GM12878 (cell line): ENCODE measurements around the gene PRADC1. TPM values are rescaled to one million over a fixed set of nuclear protein-coding genes. Genes with fewer than 3 reads are reported as not detected.

Experiments used
- ATAC-seq: fragments of 200-7000 bp; cut with Tn5 transposase; 3 replicates; pipeline ENCODE4 v1.9.1; 2020; ENCODE audit warnings: mild to moderate bottlenecking, moderate library complexity
- BruUV-seq: library from RNA; stranded (reverse); fragments of 400-500 nt; replicated peaks from 2 replicates; lab custom pipeline; 2021; lab: Mats Ljungman, UMichigan
- CTCF ChIA-PET: fragments of 300-600 bp; sonication (Branson Sonifier 250); formaldehyde crosslinking; extraction: SDS; loops from one replicate; lab custom pipeline; 2021; ENCODE audit warnings: inconsistent platforms; lab: Yijun Ruan, JAX
- POLR2A ChIA-PET: fragments of 350-600 bp; formaldehyde crosslinking; extraction: SDS; loops from one replicate; lab custom pipeline; 2021; ENCODE audit warnings: inconsistent platforms; lab: Charles Lee
- RAD21 ChIA-PET: fragments of 300-600 bp; sonication (Branson Sonifier 250); formaldehyde crosslinking; loops from one replicate; lab custom pipeline; 2023; ENCODE audit warnings: antibody characterized with exemption; ENCODE audit not compliant: unreplicated experiment; lab: Charles Lee
- SMC1A ChIA-PET: fragments of 300-600 bp; sonication (Branson Sonifier 250); formaldehyde crosslinking; loops from one replicate; lab custom pipeline; 2023; ENCODE audit not compliant: unreplicated experiment, uncharacterized antibody; lab: Charles Lee
- DNase-seq: peaks from one replicate; pipeline ENCODE4 v3.0.0-alpha.2; 2011; ENCODE audit warnings: low read depth, low spot score
- FAIRE-seq: peaks from 3 replicates; lab custom pipeline; 2011; peaks lifted over from hg19 to GRCh38; lab: Jason Lieb, UNC
- H2AFZ ChIP-seq: 2 replicates; pipeline ENCODE4 v1.6.0; 2011; ENCODE audit warnings: low read depth, low read length, control low read depth; ENCODE audit not compliant: control insufficient read depth
- H3K27ac ChIP-seq: 2 replicates; pipeline ENCODE4 v1.5.1; 2011; ENCODE audit warnings: control low read depth; ENCODE audit not compliant: control insufficient read depth, insufficient read depth
- H3K27me3 ChIP-seq, 2 experiments: replicated peaks in 1 of 2; 2 replicates each; pipeline versions ENCODE4 v1.6.0 to v1.6.1; 2011; ENCODE audit warnings: low read length in 1 of 2; ENCODE audit not compliant: control insufficient read depth in 2 of 2, insufficient read depth in 2 of 2
- H3K36me3 ChIP-seq, 2 experiments: 2 replicates each; pipeline ENCODE4 v1.5.1; 2011; ENCODE audit warnings: low read length in 1 of 2; ENCODE audit not compliant: control insufficient read depth in 2 of 2, insufficient read depth in 2 of 2
- H3K4me1 ChIP-seq: 2 replicates; pipeline ENCODE4 v1.6.1; 2011; ENCODE audit warnings: mild to moderate bottlenecking, low read length, moderate library complexity, mixed read lengths; ENCODE audit not compliant: control insufficient read depth, insufficient read depth
- H3K4me2 ChIP-seq: 2 replicates; pipeline ENCODE4 v1.6.0; 2011; ENCODE audit warnings: control low read depth; ENCODE audit not compliant: control insufficient read depth, insufficient read depth
- H3K4me3 ChIP-seq: fragments of 200-600 bp; sonication (generic); 2 replicates; pipeline ENCODE4 v1.5.1; 2016
- H3K79me2 ChIP-seq: 2 replicates; pipeline ENCODE4 v1.6.0; 2011; ENCODE audit warnings: low read length; ENCODE audit not compliant: control insufficient read depth, insufficient read depth
- H3K9ac ChIP-seq: 2 replicates; pipeline ENCODE4 v1.8.0; 2011; ENCODE audit warnings: low read length, control low read depth, mixed read lengths; ENCODE audit not compliant: control insufficient read depth, insufficient read depth
- H3K9me3 ChIP-seq: replicated peaks from 3 replicates; pipeline ENCODE4 v1.5.1; 2011; ENCODE audit warnings: mild to moderate bottlenecking, low read length; ENCODE audit not compliant: control insufficient read depth, insufficient read depth
- H4K20me1 ChIP-seq: 2 replicates; pipeline ENCODE4 v1.6.0; 2011; ENCODE audit not compliant: control insufficient read depth, insufficient read depth
- CHD2 ChIP-seq: IDR thresholded peaks from 2 replicates; pipeline ENCODE4 v1.6.1; 2011; ENCODE audit warnings: low read depth, low read length, improper control_type of control experiment, borderline replicate concordance
- FOXM1 ChIP-seq: IDR thresholded peaks from 2 replicates; pipeline ENCODE4 v1.6.1; 2012; ENCODE audit warnings: low read depth, mild to moderate bottlenecking, inconsistent platforms, low read length, moderate library complexity
- IKZF1 ChIP-seq: fragments of 450-650 bp; conservative IDR thresholded peaks from 2 replicates; pipeline ENCODE4 v1.6.1; 2017; ENCODE audit warnings: antibody characterized with exemption, mild to moderate bottlenecking
- IRF5 ChIP-seq: fragments of 450-650 bp; IDR thresholded peaks from 2 replicates; pipeline ENCODE4 v1.6.1; 2017; ENCODE audit warnings: borderline replicate concordance
- MTA2 ChIP-seq: fragments of 450-650 bp; IDR thresholded peaks from 2 replicates; pipeline ENCODE4 v1.6.1; 2016; ENCODE audit warnings: low read depth, mild to moderate bottlenecking, moderate library complexity
- MTA3 ChIP-seq: IDR thresholded peaks from 2 replicates; pipeline ENCODE4 v1.6.1; 2012; ENCODE audit warnings: low read length, inconsistent platforms, borderline replicate concordance
- NBN ChIP-seq: fragments of 450-650 bp; IDR thresholded peaks from 2 replicates; pipeline ENCODE4 v1.6.1; 2016
- PBX3 ChIP-seq: IDR thresholded peaks from 2 replicates; pipeline ENCODE4 v1.6.1; 2011; ENCODE audit warnings: mild to moderate bottlenecking, low read depth, low read length, moderate library complexity; ENCODE audit not compliant: insufficient replicate concordance
- POLR2AphosphoS5 ChIP-seq: IDR thresholded peaks from 2 replicates; pipeline ENCODE4 v1.6.1; 2011; ENCODE audit warnings: mild to moderate bottlenecking, low read length, inconsistent platforms
- SMAD5 ChIP-seq: IDR thresholded peaks from 2 replicates; pipeline ENCODE4 v1.6.1; 2016; ENCODE audit warnings: antibody characterized with exemption, low read depth
- SRF ChIP-seq, 2 experiments: IDR thresholded peaks; 2 replicates each; pipeline ENCODE4 v1.6.1; 2011; ENCODE audit warnings: low read depth in 2 of 2, low read length in 2 of 2, mild to moderate bottlenecking in 1 of 2, moderate library complexity in 1 of 2
- STAT3 ChIP-seq: IDR thresholded peaks from 2 replicates; pipeline ENCODE4 v1.6.1; 2011; ENCODE audit warnings: low read depth, low read length, improper control_type of control experiment
- TARDBP ChIP-seq: IDR thresholded peaks from 2 replicates; pipeline ENCODE4 v1.6.1; 2016; ENCODE audit warnings: borderline replicate concordance
- TCF7 ChIP-seq: IDR thresholded peaks from 2 replicates; pipeline ENCODE4 v1.6.1; 2014; ENCODE audit warnings: antibody characterized with exemption, borderline replicate concordance
- WGBS: methylation state at CpG from one replicate; pipeline ENCODE4 v1.1.6; 2016; ENCODE audit warnings: low lambda C conversion rate; ENCODE audit not compliant: insufficient replicate concordance, insufficient coverage; ENCODE audit errors: missing lambda C conversion rate; 5-methylcytosine and 5-hydroxymethylcytosine counted together
- in situ Hi-C: fragments of 300-500 bp; cut with MboI; formaldehyde crosslinking; loops from 9 replicates; pipeline ENCODE4 v1.14.3; 2018; ENCODE audit warnings: mixed read lengths
- intact Hi-C: fragments of 100-400 bp; cut with micrococcal nuclease; formaldehyde crosslinking; loops from one replicate; pipeline ENCODE4 v1.14.2; 2022; ENCODE audit not compliant: unreplicated experiment
- polyA plus RNA-seq, 11 experiments: library from polyadenylated mRNA; depleted of rRNA in 4 of 11; unstranded in 6 of 11; stranded (reverse) in 5 of 11; fragments of >200 nt; fragmentation: Nextera tagmentation in 4 of 11; fragmentation: Illumina TruSeq in 1 of 11; extraction: Ambion mirVana in 4 of 11; extraction: Trizol in 1 of 11; gene quantifications; 1 replicate in 1 of 11; 2 replicates in 10 of 11; pipeline versions ENCODE4 v1.2.1 to v1.2.3, GENCODE V29; 2011 to 2016; ENCODE audit warnings: inconsistent platforms in 2 of 11, missing spikeins in 2 of 11, low read depth in 1 of 11
- total RNA-seq, 4 experiments: library from RNA; depleted of rRNA in 3 of 4; stranded (reverse); fragments of >200 nt in 3 of 4; fragmentation: Illumina TruSeq in 1 of 4; extraction: Trizol in 1 of 4; gene quantifications; 2 replicates each; pipeline versions ENCODE4 v1.2.1 to v1.2.3, GENCODE V29; 2013 to 2021

The PRADC1 gene
- total and polyA plus RNA-seq, 10 of the 15 experiments (the other 5 are each of a cell fraction or from before 2014, with no cell fraction given), result 3.7 to 39.0 (median 13.8) TPM

GRCh38 chr2:73249636-73250035 is 16.6 kb upstream of the PRADC1 start (continued):
- TF ChIP-seq TCF7, result no peak

DNA sequence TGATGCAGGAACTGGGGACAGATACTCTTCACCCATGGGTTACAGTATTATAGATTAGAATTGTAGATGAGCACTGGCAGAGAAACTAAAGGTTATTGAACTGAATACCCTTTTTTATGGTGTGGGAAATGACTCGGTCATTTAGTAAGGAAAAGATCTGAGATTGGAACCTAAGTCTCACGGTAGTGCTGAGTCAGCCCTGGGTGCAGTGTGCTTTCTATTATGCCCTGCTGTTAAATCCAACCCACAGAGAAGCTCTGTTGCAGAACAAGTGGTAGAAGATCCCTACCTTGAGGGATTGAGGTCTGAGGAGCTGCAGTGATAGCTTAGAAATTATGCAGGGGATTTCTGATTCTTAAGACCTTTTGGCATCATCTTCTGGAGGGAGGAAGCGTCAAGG is 13.8 kb upstream of the PRADC1 start:
- Histone ChIP-seq H3K27ac (no peak overlapping the region), H3K36me3 (peaks cover 38 to 54% of the 10 kb centered on the region in 2 experiments)
- TF ChIP-seq FOXM1 (no peak), IKZF1 (no peak), POLR2AphosphoS5 (no peak), TARDBP (no peak), MTA2 (no peak), MTA3 (no peak), IRF5 (no peak), SRF (IDR thresholded peaks at IDR 0.05; ENCODE audit: low read depth in 2 of 2, low read length in 2 of 2) (no peak), SMAD5 (no peak), PBX3 (no peak), NBN (no peak), CHD2 (no peak), STAT3 (no peak)
- TF ChIP-seq, all 136 proteins: peak for 0
- ChIA-PET SMC1A (no interaction called here), CTCF (interaction anchor here (1.6 kb wide), 1 partner anchor 11 kb away, joined by 6 read pairs; no protein-coding TSS in a partner anchor), RAD21 (interaction anchor here (1.3 kb wide), 1 partner anchor 32 kb away, joined by 4 read pairs; no protein-coding TSS in a partner anchor), POLR2A (interaction anchor here (1.0 kb wide), 1 partner anchor 8 kb away, joined by 3 read pairs; no protein-coding TSS in a partner anchor)
- H3K27me3 ChIP-seq, result no peaks in the 10 kb centered on the region
- BruUV-seq, result no TSS peak
- no peak for DNase-seq
- H3K9me3 ChIP-seq, result no peaks in the 10 kb centered on the region
- in situ Hi-C loops, result no loop called here
- no peak for FAIRE-seq
- H3K79me2 ChIP-seq, result peaks cover 4% of the 10 kb centered on the region
- WGBS, result 94% methylated on average over 3 of the region's 3 CpGs
- H4K20me1 ChIP-seq, result no peaks in the 10 kb centered on the region; the same call in 1 of the 2 replicates
- H3K9ac ChIP-seq, result no peak overlapping the region
- no peak overlapping the region for H3K4me3 ChIP-seq
- no peaks in the 10 kb centered on the region for H3K4me1 ChIP-seq
- intact Hi-C loops, result no loop called here
- no peak for ATAC-seq
- H3K4me2 ChIP-seq, result no peak overlapping the region
- no peak overlapping the region for H2AFZ ChIP-seq
